Naive B cell (primary cell): Measurements from ENCODE around the gene RNASE11. TPM values are rescaled to one million over a fixed set of nuclear protein-coding genes. Genes with fewer than 3 reads are reported as not detected.

Experiments used
- ATAC-seq, 2 donors: fragments of 150-1000 bp; cut with Tn5 transposase; 2 replicates each; pipeline ENCODE4 v1.10.0; 2021; ENCODE audit warnings: low read depth in 2 of 2, mild to moderate bottlenecking in 2 of 2, moderate library complexity in 2 of 2
- DNase-seq: peaks from one replicate; pipeline ENCODE4 v3.0.0; 2022
- H3K27ac Mint-ChIP-seq, 6 donors: one replicate each; pipeline ENCODE4 v1.8.0; 2020 to 2022; ENCODE audit warnings: mild to moderate bottlenecking in 6 of 6, mixed read lengths in 6 of 6, moderate library complexity in 5 of 6, inconsistent platforms in 2 of 6
- H3K27me3 Mint-ChIP-seq, 3 donors: one replicate each; pipeline ENCODE4 v1.8.0; 2021 to 2022; ENCODE audit warnings: mixed read lengths in 3 of 3, mild to moderate bottlenecking in 1 of 3
- H3K36me3 Mint-ChIP-seq, 2 donors: one replicate each; pipeline ENCODE4 v1.8.0; 2020 to 2022; ENCODE audit warnings: mixed read lengths in 2 of 2, inconsistent platforms in 1 of 2, mild to moderate bottlenecking in 1 of 2
- H3K4me1 Mint-ChIP-seq, 3 donors: one replicate each; pipeline ENCODE4 v1.8.0; 2020 to 2022; ENCODE audit warnings: mixed read lengths in 3 of 3, inconsistent platforms in 1 of 3, mild to moderate bottlenecking in 1 of 3, moderate library complexity in 1 of 3
- H3K4me3 Mint-ChIP-seq, 8 donors: one replicate each; pipeline ENCODE4 v1.8.0; 2020 to 2022; ENCODE audit warnings: mild to moderate bottlenecking in 8 of 8, mixed read lengths in 8 of 8, moderate library complexity in 8 of 8, inconsistent platforms in 2 of 8
- H3K9me3 Mint-ChIP-seq, 7 donors: one replicate each; pipeline ENCODE4 v1.8.0; 2020 to 2022; ENCODE audit warnings: mixed read lengths in 7 of 7, mild to moderate bottlenecking in 5 of 7, inconsistent platforms in 2 of 7, moderate library complexity in 1 of 7
- polyA plus RNA-seq, 6 donors: library from polyadenylated mRNA; unstranded; fragments of 300-500 nt; fragmentation: Illumina TruSeq; gene quantifications; one replicate each; pipeline ENCODE4 v1.2.3, GENCODE V29; 2021; ENCODE audit warnings: low read depth in 6 of 6

RNASE11 gene
- polyA plus RNA-seq, 6 donors from 2014 or later, result not detected

DNA sequence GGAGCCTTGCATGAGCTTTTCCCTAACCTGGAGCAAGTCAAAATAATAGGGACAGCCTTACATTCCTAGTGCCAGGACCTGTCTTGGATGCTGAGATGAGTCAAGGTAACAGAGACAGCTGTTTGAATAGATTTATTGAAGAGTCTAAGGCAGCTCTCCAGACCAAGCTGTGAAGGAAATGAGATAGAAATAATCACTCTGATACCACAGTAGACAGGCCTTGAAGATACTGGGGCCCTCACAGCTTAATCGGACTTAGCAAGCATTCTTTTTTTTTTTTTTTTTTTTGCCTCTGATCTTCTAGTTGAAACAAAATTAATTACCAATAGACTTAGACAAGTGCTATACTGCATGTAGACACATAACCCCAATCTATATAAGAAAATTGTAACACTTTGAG is 23.8 kb downstream of the RNASE11 start:
- Mint-ChIP-seq H3K4me1 (no peaks in the 10 kb centered on the region), H3K27ac (no peak overlapping the region), H3K9me3 (peaks cover 0 to 13% (median 10%) of the 10 kb centered on the region in 7 donors), H3K36me3 (no peaks in the 10 kb centered on the region), H3K27me3 (peaks cover 4 to 13% (median 10%) of the 10 kb centered on the region in 3 donors), H3K4me3 (no peak overlapping the region)
- DNase-seq (no peak), ATAC-seq (no peak)

DNA sequence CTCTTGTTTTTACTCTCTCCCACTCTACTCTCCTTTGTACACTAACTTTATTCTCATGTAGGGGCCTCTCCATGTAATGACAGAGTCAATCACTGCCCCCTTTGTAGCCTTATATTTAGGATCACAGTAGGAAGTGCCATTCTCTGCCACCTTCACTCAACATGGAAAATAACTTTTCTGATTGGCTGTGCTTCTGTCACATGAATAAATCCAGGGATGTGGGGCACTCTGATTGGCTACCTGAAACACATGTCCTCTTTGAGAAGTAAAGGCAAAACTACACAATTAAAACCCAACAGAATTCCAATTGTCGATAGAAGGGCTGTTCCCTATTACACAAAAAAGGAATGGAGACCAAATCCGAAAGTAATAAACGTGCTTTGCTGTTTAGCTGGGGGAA is 26.8 kb downstream of the RNASE11 start, which contains the start of gene RNASE9:
TSS of gene RNASE9 (minus strand) at position 87 of the 400 bp plus-strand sequence.
- DNase-seq (no peak), ATAC-seq (no peak)
- no peak within 1 kb of the TSS for H3K4me3 Mint-ChIP-seq
- H3K36me3 Mint-ChIP-seq, result no peaks in the 10 kb centered on the region
- H3K4me1 Mint-ChIP-seq, result no peaks in the 10 kb centered on the region
- H3K9me3 Mint-ChIP-seq, result no peaks in the 10 kb centered on the region
- peaks cover 9 to 26% (median 13%) of the 10 kb centered on the region in 3 donors for H3K27me3 Mint-ChIP-seq
- H3K27ac Mint-ChIP-seq, result no peak within 1 kb of the TSS

DNA sequence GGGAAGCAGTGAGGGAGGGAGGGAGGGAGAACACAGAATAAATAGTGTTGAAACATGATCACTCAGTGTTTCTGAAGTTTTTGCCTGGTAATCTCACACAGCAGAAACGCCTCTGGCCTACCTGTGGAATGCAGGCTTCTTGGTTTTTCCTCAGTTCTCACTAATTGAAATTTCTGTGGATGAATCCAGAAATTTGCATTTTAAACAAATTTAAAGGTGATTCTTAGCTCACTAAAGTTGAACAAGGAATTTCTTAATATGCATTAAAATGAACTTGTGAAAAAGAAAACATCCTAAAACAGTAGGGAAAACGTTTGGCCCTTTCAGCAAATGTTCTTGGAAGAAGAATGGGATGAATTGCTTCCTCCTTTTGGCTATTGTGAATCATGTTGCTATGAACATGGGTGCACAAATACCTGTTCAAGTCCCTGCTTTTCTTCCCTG is 28.3 kb downstream of the RNASE11 start:
- DNase-seq, result no peak
- H3K27ac Mint-ChIP-seq, result peak overlapping the region in 1 of 6 donors; percentile 33
- ATAC-seq, result no peak
- no peaks in the 10 kb centered on the region for H3K9me3 Mint-ChIP-seq
- H3K4me3 Mint-ChIP-seq, result no peak overlapping the region
- H3K36me3 Mint-ChIP-seq, result no peaks in the 10 kb centered on the region
- peaks cover 6 to 19% (median 11%) of the 10 kb centered on the region in 3 donors for H3K27me3 Mint-ChIP-seq
- no peaks in the 10 kb centered on the region for H3K4me1 Mint-ChIP-seq

DNA sequence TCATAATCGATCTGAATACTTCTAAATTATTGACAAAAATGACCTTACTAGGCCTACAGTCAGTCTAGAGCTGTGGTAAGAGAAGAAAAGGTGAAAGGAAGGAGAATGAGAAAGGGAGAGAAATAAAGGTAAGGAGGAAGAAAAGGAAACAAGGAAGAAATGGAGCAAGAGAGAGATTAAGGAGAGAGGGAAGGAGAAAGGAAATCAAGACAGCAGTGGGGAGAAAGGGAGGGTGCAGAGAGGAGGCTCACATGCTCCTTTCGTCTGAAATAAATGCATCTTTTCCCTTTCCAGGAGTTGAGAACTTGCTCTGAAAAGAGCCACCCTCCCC is 30.6 kb downstream of the RNASE11 start:
- H3K27me3 Mint-ChIP-seq, result peaks cover 0 to 17% (median 11%) of the 10 kb centered on the region in 3 donors
- ATAC-seq, result no peak
- H3K9me3 Mint-ChIP-seq, result no peaks in the 10 kb centered on the region
- no peak overlapping the region for H3K4me3 Mint-ChIP-seq
- H3K36me3 Mint-ChIP-seq, result no peaks in the 10 kb centered on the region
- H3K27ac Mint-ChIP-seq, result peak overlapping the region in 2 of 6 donors; percentile 5 to 71
- no peak for DNase-seq
- H3K4me1 Mint-ChIP-seq, result no peaks in the 10 kb centered on the region

DNA sequence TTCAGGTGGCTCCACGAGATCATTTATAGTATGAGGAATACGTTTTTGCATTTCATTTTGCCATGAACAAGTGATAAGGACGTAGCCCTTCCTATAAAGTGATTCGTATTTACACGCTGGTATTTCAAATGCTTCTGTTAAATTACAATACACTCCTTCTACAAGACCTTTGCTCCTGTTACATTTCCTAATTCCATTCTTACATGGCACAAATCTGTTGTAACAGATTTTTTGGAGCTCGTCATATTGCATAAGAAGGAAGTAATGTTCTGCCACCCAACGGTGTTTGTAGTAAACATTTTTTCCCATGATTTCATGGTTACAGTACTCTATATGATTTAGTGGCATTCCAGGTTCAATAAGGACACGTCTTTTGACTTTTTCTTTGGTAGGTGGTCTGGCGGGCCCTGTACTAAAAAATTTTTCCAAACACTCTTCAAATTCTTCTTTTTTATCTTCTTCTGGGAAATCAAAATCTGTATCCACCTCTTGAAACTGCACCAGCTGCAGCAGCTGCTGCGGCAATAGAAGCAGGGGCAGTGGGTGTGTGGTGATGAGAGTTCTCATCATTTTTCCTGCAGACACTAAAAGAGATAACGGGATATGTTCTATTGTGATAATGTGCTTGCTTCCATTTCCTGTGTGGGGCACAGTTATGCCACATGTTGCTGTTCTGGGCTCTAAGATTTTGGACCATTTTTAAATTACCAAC is 31.1 kb downstream of the RNASE11 start:
- H3K4me1 Mint-ChIP-seq, result no peaks in the 10 kb centered on the region
- H3K4me3 Mint-ChIP-seq, result no peak overlapping the region
- peak overlapping the region in 2 of 6 donors; percentile 5 to 71 for H3K27ac Mint-ChIP-seq
- H3K27me3 Mint-ChIP-seq, result peaks cover 0 to 17% (median 11%) of the 10 kb centered on the region in 3 donors
- no peaks in the 10 kb centered on the region for H3K9me3 Mint-ChIP-seq
- no peaks in the 10 kb centered on the region for H3K36me3 Mint-ChIP-seq
- ATAC-seq (no peak), DNase-seq (no peak)

DNA sequence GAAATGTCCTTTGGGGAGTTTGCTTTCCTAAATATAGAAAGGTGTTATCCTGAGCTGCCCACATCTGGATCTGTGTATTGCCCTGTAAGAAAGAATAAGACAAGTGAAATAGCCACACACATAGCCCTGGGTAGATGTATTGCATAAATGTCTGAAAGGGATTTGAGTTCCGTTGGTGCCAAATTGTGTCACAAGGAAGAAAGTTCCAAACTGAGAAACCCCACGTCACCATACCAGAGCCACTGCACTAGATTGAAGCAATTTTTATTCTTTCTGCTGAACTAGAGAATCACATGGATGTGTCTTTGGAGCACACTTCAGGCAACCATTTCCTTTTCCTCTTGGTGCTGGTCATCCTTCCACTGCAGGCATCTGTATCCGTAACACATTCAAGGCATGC is 32.0 kb downstream of the RNASE11 start:
- no peak for ATAC-seq
- Mint-ChIP-seq H3K4me1 (no peaks in the 10 kb centered on the region), H3K36me3 (no peaks in the 10 kb centered on the region), H3K9me3 (no peaks in the 10 kb centered on the region), H3K4me3 (no peak overlapping the region), H3K27ac (no peak overlapping the region), H3K27me3 (peaks cover 0 to 17% (median 11%) of the 10 kb centered on the region in 3 donors)
- no peak for DNase-seq

DNA sequence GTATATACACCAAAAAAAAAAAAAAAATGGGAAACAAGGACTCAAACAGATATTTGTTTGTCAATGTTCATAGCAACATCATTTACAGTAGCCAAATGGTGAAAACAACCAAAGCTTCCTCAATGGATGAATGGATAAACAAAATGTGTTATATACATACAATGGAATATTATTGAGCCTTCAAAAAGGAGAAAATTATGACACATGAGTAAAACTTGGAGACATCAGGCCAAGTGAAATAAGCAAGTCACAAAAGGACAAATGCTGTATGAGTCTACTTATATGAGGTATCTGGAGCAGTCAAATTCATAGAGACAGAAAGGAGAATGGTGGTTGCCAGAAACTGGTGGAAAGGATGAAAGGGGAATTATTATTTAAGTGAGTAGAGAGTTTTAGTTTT is 34.8 kb downstream of the RNASE11 start:
- peaks cover 0 to 19% (median 8%) of the 10 kb centered on the region in 3 donors for H3K27me3 Mint-ChIP-seq
- H3K4me1 Mint-ChIP-seq, result no peaks in the 10 kb centered on the region
- no peaks in the 10 kb centered on the region for H3K9me3 Mint-ChIP-seq
- H3K36me3 Mint-ChIP-seq, result no peaks in the 10 kb centered on the region
- no peak overlapping the region for H3K4me3 Mint-ChIP-seq
- DNase-seq (no peak), ATAC-seq (no peak)
- H3K27ac Mint-ChIP-seq, result no peak overlapping the region

DNA sequence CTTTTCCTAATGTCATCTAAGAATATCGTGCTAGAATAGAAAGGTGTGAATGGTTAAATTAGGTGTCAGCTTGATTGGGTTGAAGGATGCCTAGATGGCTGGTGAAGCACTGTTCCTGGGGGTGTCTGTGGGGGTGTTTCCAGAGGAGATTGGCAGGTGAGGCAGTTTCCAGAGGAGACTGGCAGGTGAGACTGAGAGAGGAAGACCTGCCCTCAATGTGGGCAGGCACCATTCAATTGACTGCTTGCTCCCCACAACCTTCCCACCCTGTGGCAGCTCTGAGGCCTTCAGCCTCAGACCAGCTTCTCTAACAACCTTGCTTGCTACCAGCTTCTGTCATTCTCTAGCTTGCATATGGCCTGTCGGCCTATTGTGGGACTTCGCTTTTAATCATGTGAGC is 36.2 kb downstream of the RNASE11 start:
- DNase-seq (no peak), ATAC-seq (no peak)
- peaks cover 0 to 14% (median 5%) of the 10 kb centered on the region in 3 donors for H3K27me3 Mint-ChIP-seq
- no peak overlapping the region for H3K4me3 Mint-ChIP-seq
- no peaks in the 10 kb centered on the region for H3K9me3 Mint-ChIP-seq
- H3K27ac Mint-ChIP-seq, result no peak overlapping the region
- H3K36me3 Mint-ChIP-seq, result no peaks in the 10 kb centered on the region
- no peaks in the 10 kb centered on the region for H3K4me1 Mint-ChIP-seq

DNA sequence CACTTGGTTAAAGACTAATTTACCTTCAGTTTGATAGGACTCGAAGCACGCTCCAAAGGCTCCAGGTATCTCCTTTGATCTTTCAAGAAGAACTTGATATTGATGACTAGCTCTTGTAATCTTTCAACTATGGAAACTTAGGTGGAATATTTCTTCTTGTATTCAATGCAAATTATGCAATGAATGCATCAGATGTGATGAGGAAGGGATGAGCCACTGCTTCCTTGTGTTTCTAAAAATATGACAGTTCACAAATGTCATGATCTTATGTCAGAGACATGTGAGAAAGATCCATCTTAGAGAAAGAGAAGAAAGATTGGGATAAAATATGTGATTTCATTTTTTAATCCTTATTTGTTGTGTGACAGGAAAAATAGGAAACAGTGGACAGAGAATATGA is 36.9 kb downstream of the RNASE11 start:
- ATAC-seq, result no peak
- Mint-ChIP-seq H3K27me3 (peaks cover 0 to 16% (median 5%) of the 10 kb centered on the region in 3 donors), H3K27ac (no peak overlapping the region), H3K4me3 (no peak overlapping the region), H3K36me3 (no peaks in the 10 kb centered on the region), H3K4me1 (no peaks in the 10 kb centered on the region), H3K9me3 (no peaks in the 10 kb centered on the region)
- no peak for DNase-seq

DNA sequence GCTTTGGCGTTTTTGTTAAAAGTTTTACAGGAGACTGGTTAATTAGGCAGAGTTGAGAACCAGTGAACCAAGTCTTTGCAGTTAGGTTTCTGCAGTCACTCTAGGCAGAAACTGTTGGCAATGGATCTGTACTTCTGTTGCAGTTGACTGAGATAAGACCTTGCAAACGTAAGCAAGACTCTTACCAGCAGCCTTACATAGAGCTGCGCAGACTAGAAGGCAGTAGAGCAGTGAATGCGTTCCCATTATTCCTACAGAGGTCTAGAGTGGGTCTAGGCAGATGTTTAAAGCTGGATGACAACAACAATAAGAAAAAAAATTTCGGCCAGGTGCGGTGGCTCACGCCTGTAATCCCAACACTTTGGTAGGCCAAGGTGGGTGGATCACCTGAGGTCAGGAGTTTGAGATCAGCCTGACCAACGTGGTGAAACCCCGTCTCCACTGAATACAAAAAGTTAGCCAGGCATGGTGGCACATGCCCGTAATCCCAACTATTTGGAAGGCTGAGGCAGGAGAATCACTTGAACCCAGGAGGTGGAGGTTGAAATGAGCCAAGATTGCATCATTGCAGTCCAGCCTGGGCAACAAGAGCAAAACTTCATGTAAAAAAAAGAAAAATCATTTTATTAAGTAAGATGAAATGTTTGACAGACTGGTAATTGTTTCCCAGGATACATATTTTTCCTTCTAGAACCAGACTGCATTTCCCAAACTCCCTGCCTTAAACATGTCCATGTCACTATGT is 39.2 kb downstream of the RNASE11 start:
- no peak for ATAC-seq
- no peak overlapping the region for H3K4me3 Mint-ChIP-seq
- H3K27ac Mint-ChIP-seq, result no peak overlapping the region
- H3K27me3 Mint-ChIP-seq, result peaks cover 0 to 28% (median 19%) of the 10 kb centered on the region in 3 donors
- H3K36me3 Mint-ChIP-seq, result no peaks in the 10 kb centered on the region
- H3K9me3 Mint-ChIP-seq, result no peaks in the 10 kb centered on the region
- no peak for DNase-seq
- no peaks in the 10 kb centered on the region for H3K4me1 Mint-ChIP-seq

DNA sequence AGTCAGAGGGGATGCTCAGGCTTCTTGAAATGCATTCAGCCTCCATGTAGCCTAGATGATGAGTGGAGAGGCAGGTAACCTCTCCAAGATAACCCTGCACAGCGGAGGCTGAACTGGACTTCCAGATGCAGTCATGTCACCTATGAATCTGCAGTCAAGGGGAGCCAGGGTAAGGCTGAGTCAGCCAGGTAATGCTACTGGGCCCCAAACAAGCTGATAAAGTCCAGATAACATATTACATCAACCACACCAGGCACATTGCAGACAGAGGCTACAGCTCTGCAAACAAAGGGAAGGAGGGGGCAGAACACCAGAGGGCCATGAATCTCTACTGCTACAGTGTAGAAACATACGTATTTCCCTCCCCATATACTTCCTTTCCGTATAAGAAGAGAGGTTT is 40.9 kb downstream of the RNASE11 start:
- H3K36me3 Mint-ChIP-seq, result no peaks in the 10 kb centered on the region
- DNase-seq (no peak), ATAC-seq (no peak)
- no peaks in the 10 kb centered on the region for H3K9me3 Mint-ChIP-seq
- H3K4me3 Mint-ChIP-seq, result no peak overlapping the region
- peaks cover 0 to 28% (median 26%) of the 10 kb centered on the region in 3 donors for H3K27me3 Mint-ChIP-seq
- no peak overlapping the region for H3K27ac Mint-ChIP-seq
- no peaks in the 10 kb centered on the region for H3K4me1 Mint-ChIP-seq

DNA sequence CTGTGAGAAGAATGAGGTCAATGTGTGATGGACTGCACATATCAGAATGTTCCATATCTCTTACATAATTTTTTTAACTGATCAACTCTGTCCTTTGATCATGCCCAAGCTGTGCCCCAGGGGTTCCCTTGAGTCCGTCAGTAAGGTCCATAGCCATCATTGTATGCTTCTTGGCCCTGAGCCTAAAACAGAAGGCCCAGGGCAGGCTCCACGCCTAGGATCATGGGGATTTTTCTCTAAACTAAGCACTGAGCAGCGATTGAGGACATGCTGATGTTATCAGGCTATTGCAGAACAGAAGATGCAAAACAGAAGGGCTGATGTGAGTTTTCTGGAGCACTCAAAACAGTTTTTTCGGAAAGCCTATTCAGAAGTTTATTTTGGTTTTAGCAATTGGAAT is 47.9 kb downstream of the RNASE11 start:
- Mint-ChIP-seq H3K4me1 (no peaks in the 10 kb centered on the region), H3K27me3 (peaks cover 0 to 22% (median 2%) of the 10 kb centered on the region in 3 donors), H3K9me3 (no peaks in the 10 kb centered on the region), H3K36me3 (no peaks in the 10 kb centered on the region), H3K27ac (no peak overlapping the region), H3K4me3 (no peak overlapping the region)
- ATAC-seq (no peak), DNase-seq (no peak)
